Suppressor macrophage treated with lipopolysaccharide for 1 hour (primary cell): ENCODE results near the gene DTL.
A peak's percentile ranks its signal among the peaks of the same experiment; 100 is the strongest.

Source experiments
- DNase-seq, 3 donors: peaks; one replicate each; pipeline ENCODE4 v3.0.0-alpha.2; 2020 to 2022

The DTL gene

DNA sequence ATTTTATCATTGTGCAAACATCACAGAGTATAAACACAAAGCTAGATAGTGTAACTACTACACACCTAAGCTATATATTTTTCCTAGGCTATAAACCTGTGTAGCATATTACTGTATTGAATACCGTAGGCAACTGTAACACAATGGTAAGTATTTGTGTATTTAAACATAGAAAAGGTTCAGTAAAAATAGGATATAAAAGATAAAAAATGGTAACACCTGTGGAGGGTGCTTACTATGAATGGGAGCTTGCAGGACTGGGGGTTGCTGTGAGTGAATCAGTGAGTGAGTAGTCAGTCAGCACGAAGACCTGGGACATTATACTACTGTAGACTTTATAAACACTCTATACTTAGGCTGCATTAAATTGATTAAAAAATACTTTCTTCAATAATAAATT is 4.1 kb downstream of the DTL start:
- DNase-seq: no peak

DNA sequence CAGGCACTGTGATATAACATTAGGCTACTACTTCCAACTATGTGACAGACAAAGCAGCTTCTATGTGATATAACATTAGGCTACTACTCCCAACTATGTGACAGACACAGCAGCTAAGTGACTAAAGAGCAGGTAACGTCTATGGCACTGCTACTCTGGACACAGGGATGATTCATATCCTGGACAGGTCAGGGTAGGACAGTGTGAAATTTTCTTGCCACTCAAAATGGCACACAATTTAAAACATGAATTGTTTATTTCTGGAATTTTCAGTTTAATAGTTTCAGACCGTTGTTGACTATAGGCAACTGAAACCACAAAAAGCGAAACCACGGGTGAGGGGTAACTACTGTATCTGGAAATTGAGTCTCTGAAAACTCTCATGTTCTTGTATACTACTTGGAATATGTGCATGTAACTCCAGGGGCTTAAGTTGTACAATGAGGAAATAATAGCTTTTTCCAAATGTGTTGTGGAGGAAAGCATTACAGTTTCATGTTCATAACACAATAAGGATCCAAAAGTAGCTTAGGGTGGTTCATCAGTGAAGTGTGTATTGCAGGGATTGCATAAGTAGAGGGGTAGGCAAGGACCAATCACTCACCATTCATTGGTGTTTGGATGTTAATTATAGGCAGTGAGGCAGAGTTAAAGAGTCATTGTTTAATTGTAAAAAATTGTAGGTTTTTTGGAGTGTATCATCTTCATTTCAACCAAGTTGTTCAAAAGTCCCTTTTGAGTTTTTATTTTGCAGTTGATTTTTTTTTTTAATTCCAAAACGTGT is 5.3 kb downstream of the DTL start:
- no peak for DNase-seq

DNA sequence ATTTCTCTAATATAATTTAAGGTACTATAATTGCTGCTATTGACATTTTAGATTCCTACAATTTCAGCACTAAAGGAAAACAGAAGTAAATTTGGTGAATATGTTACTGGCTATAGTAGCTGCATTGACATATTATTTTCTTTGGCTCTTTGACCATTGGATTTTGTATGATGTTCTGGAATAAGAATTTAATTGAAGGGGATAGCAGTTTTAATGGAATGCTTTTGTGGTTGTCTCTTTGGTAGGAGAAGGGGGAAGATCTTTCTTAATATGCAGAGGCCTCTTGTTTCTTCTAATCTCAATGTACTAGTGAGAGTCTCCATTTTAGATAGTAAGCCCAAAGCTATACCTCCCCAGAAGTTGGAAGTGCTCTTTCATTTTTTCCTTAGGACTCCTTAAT is 6.9 kb downstream of the DTL start:
- no peak for DNase-seq

DNA sequence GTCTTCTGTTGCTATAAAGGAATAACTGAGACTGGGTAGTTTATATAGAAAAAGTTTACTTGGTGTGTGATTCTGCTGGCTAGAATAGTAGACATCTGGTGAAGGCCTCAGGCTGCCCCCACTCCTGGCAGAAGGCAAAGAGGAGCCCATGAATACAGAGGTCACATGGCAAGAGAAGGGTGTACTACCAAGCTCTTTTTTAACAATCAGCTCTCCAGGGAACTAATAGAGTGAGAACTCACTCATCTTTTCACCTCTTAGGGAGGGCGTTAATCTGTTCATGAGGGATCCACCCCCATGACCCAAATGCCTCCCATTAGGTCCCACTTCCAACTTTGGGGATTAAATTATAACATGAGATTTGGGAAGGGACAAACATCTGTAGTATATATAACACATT is 9.3 kb downstream of the DTL start:
- no peak for DNase-seq

DNA sequence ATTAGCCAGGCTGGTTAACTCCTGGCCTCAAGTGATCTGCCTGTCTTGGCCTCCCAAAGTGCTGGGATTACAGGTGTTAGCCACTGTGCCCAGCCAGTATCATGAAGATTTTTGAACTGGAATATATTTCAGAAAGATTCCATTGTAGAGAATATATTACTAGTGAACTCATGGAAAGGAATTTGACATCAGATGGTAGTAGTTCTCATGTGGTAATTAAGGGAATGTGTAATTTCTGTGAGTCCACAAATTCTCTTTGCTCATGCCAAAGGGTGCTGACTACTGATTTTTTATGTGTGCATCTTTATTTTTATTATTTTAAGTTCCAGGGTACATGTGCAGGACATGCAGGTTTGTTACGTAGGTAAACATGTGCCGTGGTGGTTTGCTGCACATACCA is 10.4 kb downstream of the DTL start:
- DNase-seq: no peak

DNA sequence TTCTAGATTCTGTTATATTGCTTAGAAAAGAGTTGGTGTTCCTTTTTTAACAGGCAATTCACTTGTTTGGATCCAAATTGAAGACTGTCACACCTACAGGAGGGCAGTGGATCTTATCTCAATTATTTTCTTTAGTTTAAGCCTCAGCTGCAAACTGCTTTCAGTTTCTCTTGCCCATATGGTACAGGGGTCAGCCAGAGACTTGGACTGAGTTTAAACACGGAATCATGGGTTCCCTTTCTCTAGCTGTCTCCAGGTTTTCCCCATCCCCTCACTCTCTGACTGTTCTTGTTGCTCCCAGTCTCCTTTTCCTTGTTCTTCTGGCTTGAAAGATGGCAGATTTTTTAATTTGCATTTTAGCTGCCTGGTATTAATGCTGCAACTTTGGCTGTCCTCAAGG is 18.4 kb downstream of the DTL start:
- no peak for DNase-seq

DNA sequence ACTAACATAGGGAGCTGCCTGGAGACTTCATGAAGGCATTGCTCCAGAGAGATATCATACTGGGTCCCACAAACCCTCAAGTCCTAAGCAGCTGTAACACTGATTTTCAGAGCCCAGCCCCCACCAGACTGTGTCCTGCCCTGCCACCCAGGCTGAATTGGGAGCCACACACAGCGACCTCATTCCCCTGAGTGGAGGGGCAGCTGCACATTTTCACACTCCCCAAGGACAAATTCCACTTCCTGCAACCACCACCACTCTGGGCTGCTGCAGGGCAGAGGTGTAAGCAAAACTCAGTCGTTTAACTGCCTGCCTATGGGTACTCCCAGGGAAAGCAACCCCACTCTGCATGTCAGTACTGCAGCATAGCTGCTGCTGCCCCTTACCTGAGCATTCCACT is 19.8 kb downstream of the DTL start:
- no peak for DNase-seq

DNA sequence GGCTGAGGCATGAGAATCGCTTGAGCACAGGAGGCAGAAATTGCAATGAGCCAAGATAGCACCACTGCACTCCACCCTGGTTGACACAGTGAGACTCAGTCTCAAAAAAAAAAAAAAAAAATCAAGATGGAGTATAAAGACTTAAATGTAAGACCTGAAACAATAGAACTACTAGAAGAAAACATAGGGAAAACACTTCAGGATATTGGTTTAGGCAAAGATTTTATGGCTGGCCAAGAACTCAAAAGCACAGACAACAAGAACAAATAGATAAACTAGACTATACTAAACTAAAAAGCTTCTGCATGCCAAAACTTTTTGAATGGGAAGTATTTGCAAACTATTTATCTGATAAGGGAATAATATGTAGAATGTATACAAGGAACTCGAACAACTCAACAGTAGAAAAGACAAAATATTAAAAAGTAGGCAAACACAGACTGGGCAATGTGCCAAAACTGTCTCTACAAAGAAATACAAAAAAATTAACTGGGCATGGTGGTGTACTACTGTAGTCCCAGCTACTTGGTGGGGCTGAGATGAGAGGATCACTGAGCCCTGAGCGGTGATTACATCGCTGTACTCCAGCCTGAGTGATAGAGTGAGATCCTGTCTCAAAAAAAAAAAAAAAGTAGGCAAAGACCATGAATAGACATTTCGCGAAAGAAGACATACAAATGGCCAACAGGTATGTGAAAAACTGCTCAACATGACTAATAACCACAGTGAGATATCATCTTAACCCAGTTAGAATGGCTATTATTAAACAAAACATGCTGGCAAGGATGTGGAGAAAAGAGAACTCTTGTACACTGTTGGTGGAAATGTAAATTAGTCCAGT is 25.3 kb downstream of the DTL start:
- no peak for DNase-seq

DNA sequence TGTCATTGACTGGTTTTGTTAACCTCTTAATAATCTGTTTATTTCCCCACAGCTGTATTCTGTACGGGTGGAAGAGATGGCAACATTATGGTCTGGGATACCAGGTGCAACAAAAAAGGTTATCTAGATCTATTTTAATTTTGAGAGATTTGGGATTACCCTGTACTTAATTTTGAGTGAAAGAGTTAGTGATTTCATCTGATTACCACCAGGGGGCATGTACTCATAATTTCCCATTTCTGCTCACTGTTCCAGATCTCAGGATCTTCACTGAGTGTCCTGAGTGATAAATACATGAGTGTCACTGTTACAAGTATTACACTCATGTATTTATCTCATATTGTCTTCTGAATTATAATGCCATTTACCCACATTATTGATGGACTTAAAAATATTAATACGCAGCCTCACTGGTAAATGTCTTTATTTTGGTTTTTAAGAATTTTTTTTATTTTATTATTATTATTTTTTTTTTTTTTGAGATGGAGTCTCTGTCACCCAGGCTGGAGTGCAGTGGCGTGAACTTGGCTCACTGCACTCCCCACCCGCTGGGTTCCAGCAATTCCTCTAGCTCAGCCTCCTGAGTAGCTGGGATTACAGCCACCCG is 27.4 kb downstream of the DTL start:
- peak; percentile 63 to 83 (median 75) for DNase-seq

DNA sequence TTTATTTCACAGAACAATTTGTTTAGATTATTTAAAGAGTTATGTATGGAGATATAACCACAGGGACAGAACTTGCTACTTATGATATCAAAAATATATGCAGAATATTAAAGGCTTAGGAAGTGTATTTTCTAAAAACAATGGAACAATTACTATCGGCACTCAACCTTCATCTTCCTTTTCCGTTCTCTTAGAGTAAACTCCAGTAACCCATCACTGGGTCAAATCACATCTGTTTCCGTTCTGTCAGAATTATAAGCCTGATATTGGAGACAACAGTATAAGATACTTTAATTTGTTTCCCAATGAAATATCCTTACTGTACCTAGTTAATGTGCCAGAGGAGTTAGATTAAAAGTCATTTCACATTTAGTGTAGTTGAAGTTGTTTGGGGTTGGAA is 32.2 kb downstream of the DTL start:
- no peak for DNase-seq

DNA sequence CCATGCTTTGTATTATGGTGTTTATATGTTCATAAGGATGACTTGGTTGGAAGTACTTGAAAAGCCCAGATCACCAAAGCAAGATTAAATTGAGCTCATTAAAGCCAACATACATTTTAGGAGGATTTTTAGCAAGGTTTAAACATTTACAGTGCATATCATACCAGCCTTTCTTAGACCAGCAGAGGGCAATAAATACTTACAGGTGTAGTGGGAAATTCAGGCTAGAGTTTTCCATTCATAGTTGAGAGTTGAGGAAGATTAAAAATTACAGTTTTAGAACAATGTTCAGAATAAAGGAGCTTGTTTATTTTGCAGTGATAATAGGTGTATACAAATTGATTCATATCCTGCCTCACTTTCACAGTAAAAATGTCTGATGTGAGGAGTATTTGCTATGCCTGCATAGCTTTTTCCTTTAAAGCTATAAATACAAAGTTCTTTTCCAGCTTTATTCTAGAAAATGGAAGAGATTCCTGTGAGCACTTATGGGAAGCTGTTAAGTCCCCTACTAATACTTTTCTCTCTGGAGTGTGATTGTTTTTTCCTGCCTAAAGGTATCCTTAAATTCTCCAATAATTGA is 35.3 kb downstream of the DTL start:
- peak; percentile 55 to 79 (median 70) for DNase-seq

DNA sequence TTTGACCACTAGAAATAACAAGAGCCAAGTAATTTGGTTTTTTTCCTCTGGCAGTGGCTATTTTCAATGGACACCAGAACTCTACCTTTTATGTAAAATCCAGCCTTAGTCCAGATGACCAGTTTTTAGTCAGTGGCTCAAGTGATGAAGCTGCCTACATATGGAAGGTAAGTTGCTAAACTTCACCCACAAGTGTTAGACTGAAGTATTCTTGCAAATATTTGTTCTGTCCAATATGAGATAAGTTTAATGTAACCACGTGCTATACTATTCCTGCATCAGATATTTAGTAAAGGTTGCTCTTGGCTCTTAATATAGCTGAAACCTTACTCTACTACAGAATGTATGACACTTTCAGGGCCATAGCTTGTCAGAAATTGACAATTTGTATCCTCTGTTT is 36.5 kb downstream of the DTL start:
- no peak for DNase-seq

DNA sequence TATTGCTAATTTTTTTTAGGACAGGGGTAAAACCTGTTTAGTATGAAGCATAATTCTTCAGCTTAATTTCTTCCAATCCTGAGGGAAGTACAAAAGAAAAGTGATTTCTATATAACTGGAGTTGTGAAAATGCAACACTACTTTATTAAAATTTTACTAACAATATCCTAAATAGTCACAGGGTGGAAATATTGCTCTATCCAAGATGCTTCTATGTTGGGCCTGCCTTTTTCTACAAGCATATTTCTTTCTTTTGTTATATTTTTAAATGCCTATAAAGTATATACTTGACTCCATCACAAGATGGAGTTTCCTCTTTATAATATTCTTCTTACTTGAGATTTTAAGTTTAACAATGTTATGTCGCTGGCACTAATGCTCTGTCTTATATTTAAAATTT is 37.9 kb downstream of the DTL start:
- DNase-seq: peak in 2 of 3 donors; percentile 21 to 26

DNA sequence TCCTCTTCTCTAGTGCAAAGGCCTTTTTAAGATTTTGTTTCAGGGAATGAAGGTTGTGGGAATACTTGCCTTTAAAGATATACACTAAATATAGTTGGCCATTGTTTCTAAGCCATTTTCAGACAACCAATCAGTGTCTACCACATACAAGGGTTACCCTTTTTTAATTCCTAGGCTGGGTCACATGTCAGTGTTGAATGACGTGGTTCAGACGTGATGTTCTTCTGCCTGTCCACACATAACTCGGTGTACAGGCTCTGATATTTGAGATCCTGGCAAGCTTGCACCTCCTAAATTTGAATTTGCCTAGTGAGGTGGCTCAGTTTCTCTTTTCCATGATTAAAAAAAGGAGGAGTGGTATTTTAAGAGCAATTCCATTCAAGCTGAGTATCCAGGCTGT is 38.8 kb downstream of the DTL start:
- DNase-seq: no peak

DNA sequence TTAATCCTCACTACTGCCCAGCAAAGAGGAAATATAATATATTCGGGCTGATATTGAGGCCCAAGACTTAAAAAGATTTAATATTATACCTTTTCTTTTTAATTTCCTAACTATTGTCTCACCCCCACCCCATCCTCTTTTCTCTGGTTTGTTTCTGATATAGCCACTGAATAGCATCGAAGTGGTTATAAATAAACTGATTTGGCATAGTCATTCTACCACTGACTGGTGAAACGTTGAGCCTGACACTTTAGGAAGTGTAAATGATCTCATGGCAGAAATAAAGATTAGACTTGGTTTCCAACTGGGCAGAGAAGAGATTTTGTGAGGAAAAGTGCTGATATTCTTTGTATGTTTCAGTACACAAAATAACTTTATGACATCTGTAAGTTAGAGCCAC is 39.3 kb downstream of the DTL start:
- peak in 1 of 3 donors; percentile 20 for DNase-seq

DNA sequence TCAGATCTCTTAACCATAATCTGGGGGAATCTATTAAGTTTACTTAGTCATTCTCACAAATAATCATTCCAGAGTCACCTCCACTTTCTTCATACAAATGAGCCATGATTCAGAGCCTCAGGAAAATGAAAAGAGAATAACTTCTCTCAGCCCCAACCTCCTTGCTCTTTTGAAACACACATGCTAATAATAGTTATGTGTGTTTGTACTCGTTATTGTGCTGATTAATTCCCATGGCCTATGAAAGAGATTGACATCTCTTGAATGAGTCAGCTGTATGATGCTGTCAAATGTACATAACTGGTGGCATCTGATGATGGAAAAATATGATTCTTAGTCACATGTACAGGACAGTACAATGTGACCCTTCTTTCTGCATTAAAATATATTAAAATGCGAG is 41.5 kb downstream of the DTL start:
- peak; percentile 38 to 80 (median 74) for DNase-seq

DNA sequence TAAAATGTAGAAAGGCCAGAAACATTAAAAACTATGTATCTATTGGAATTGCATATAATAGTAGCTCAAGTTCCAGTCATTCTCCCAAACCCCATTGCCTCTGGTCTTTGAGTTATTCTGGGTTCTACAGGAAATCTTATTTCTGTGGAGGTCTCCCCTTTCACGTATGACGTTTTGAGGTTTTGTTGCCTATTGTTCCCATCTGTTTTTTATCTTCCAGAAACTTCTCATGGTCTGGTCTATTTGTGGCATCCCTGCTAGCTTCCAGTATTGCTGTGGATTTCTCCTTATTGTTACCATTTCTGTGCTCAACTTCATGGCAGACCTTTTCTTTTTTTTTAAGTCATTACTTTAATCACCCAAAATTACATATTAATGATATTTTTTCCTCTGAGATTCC is 43.3 kb downstream of the DTL start:
- no peak for DNase-seq

DNA sequence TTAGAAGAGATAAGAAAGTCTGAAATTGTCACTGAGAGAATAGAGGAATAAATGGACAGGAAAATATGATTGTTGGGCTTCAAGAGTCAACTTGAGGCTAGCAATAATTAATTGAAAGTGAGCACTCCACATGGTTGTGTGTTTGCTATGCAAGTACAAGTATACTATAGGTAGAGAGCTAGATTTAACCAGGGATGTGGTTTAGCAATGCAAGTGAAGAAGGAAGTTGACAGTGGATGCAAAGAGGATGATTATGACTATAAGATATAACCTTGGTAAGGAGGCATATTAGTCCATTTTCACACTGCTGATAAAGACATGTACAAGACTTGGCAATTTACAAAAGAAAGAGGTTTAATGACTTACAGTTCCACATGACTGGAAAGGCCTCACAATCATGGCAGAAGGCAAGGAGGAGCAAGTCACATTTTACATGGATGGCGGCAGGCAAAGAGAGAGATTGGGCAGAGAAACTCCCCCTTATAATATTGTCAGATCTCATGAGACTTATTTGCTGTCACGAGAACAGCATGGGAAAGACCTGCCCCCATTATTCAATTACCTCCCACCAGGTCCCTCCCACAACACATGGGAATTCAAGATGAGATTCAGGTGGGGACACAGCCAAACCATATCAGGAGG is 47.3 kb downstream of the DTL start:
- DNase-seq: no peak

DNA sequence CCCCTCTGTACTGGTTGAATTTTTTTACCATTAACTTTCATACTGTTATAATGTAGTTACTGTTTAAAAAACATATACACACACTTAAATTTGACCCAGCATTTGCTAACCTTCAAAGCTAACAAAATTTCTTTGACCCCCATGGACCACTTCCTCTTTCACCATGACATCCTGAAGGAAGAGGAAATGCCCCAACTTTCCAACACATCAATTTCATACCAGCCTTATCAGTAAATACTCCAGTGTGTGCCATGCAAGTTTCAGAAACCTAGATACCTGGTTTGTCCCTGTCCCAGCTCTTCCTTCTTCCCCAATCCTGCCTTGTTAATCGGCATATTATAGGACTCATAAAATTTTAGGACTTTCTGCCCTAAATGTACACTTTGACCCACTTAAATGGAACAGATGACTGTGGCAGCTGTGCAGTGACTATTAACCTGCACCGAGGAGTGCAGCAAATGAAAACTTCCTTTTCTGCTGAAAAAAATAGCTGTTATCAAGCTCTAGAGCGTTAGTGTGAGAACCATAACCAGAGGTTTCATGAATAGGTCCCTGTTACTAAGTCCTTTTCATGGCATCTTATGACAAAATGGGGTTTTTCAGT is 54.1 kb downstream of the DTL start:
- peak; percentile 10 to 36 (median 29) for DNase-seq

DNA sequence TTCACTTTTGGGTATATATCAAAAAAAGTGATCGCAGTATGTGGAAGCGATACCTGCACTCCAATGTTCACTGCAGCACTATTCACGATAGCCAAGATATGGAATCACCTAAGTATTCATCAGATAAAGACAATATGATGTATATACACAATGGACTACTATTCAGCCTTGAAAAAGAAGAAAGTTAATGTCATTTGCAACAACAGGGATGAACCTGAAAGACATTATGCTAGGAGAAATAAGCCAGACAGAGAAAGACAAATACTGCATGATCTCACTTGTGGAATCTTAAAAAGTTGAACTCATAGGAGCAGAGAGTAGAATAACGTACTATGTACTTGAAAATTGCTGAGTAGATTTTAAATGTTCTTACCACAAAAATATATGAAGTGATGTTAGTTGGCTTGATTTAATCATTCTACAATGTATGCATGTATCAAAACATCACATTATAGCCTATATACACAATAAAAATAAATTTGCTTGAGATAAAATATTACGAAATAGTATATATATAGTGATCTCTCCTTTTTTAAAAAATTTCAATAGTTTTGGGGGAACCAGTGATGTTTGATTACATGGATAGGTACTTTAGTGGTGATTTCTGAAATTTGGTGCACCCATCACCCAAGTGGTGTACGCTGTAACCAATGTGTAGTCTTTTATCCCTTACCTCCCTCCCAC is 56.0 kb downstream of the DTL start:
- no peak for DNase-seq

DNA sequence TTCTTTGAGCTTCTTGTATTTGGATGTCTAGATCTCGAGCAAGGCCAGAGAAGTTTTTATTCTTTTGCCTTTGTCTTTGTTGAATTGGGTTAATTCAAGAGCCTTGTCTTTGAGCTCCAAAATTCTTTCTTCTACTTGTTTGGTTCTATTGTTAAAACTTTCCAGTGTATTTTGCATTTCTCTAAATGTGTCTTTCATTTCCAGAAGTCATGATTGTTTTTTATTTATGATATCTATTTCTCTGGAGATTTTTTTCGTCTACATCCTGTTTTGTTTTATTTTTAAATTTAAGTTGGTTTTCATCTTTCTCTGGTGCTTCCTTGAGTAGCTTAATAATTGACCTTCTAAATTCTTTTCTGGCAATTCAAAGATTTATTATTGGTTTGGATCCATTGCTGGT is 61.8 kb downstream of the DTL start:
- DNase-seq: no peak

DNA sequence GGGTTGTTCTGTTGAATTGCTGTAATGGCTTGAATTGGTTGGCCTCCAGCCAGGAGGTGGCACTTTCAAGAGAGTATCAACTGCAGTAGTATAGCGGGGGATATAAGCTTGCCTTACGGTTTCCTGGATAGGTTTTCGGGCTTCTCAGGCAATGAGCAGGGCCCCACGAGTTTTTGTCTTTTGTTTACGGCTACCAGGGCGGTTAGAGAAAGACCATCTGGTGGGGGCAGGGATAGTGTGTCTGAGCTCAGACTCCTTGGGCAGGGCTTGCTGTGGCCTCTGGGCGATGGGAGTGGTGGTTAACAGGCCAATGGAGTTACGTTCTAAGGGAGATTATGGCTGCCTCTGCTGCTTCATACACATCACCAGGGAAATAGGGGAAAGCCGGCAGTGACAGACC is 62.8 kb downstream of the DTL start:
- no peak for DNase-seq
